Neural progenitor cell (in vitro differentiated cells): Measurements from ENCODE around the gene DPYSL5. TPM values are rescaled to one million over a fixed set of nuclear protein-coding genes. Genes with fewer than 3 reads are reported as not detected.

Experiments used
- DNase-seq: peaks from one replicate; pipeline ENCODE4 v3.0.0-alpha.2; 2016; ENCODE audit warnings: low spot score
- H2AFZ ChIP-seq: fragments of 200-600 bp; sonication (generic); replicated peaks from 2 replicates; pipeline ENCODE4 v1.6.1; 2016; ENCODE audit warnings: antibody characterized with exemption
- H3F3A ChIP-seq: fragments of 200-600 bp; sonication (generic); 2 replicates; pipeline ENCODE4 v1.6.1; 2016; ENCODE audit warnings: antibody characterized with exemption, low read depth
- H3K27ac ChIP-seq: fragments of 200-600 bp; sonication (generic); 2 replicates; pipeline ENCODE4 v1.5.1; 2016; ENCODE audit warnings: mild to moderate bottlenecking
- H3K27me3 ChIP-seq: fragments of 200-600 bp; sonication (generic); 2 replicates; pipeline ENCODE4 v1.6.1; 2016; ENCODE audit warnings: mild to moderate bottlenecking, moderate library complexity
- H3K36me3 ChIP-seq: fragments of 200-600 bp; sonication (generic); 2 replicates; pipeline ENCODE4 v1.5.1; 2016
- H3K4me1 ChIP-seq: fragments of 200-600 bp; sonication (generic); 2 replicates; pipeline ENCODE4 v1.6.1; 2016; ENCODE audit warnings: mixed run types
- H3K4me2 ChIP-seq: fragments of 200-600 bp; sonication (generic); 2 replicates; pipeline ENCODE4 v1.6.1; 2016
- H3K4me3 ChIP-seq: fragments of 200-600 bp; sonication (generic); 2 replicates; pipeline ENCODE4 v1.5.1; 2016
- H3K79me2 ChIP-seq: fragments of 200-600 bp; sonication (generic); 2 replicates; pipeline ENCODE4 v1.6.1; 2016; ENCODE audit warnings: low read depth
- H3K9ac ChIP-seq: fragments of 200-600 bp; sonication (generic); 2 replicates; pipeline ENCODE4 v1.6.1; 2016
- H3K9me3 ChIP-seq: fragments of 200-600 bp; sonication (generic); 2 replicates; pipeline ENCODE4 v1.5.1; 2016; ENCODE audit warnings: low read depth
- H4K20me1 ChIP-seq: fragments of 200-600 bp; sonication (generic); 2 replicates; pipeline ENCODE4 v1.6.1; 2016; ENCODE audit warnings: low read depth
- H3K27ac Mint-ChIP-seq: 3 replicates; pipeline ENCODE4 v1.8.0; 2021; ENCODE audit warnings: mixed read lengths
- H3K27me3 Mint-ChIP-seq: 2 replicates; pipeline ENCODE4 v1.8.0; 2022; ENCODE audit warnings: low read depth, mild to moderate bottlenecking, inconsistent platforms, moderate library complexity, mixed read lengths; ENCODE audit not compliant: insufficient read depth
- H3K36me3 Mint-ChIP-seq: 3 replicates; pipeline ENCODE4 v1.8.0; 2021; ENCODE audit warnings: mixed read lengths
- H3K4me1 Mint-ChIP-seq: 3 replicates; pipeline ENCODE4 v1.8.0; 2021; ENCODE audit warnings: mixed read lengths
- H3K4me3 Mint-ChIP-seq: 3 replicates; pipeline ENCODE4 v1.8.0; 2021; ENCODE audit warnings: mild to moderate bottlenecking, moderate library complexity, mixed read lengths
- H3K9me3 Mint-ChIP-seq: 3 replicates; pipeline ENCODE4 v1.8.0; 2020; ENCODE audit warnings: mixed read lengths
- EZH2 ChIP-seq: fragments of 200-600 bp; sonication (generic); IDR thresholded peaks from 2 replicates; pipeline ENCODE4 v1.6.1; 2017; ENCODE audit warnings: antibody characterized with exemption, mild to moderate bottlenecking, moderate library complexity
- EZH2phosphoT487 ChIP-seq: fragments of 200-600 bp; sonication (generic); IDR thresholded peaks from 2 replicates; pipeline ENCODE4 v1.6.1; 2017; ENCODE audit warnings: antibody characterized with exemption
- total RNA-seq: library from RNA; depleted of rRNA; stranded (reverse); fragments of >200 nt; gene quantifications from 2 replicates; pipeline ENCODE4 v1.2.3, GENCODE V29; 2015; ENCODE audit warnings: low replicate concordance
- TF ChIP-seq, protein P1 (sequence below): fragments of 200-600 bp; sonication (generic); IDR thresholded peaks from 2 replicates; pipeline ENCODE4 v1.5.1; 2017; ENCODE audit warnings: antibody characterized with exemption, mild to moderate bottlenecking

DPYSL5 gene
- total RNA-seq, 1 donor from 2014 or later: 46.3 TPM

DNA sequence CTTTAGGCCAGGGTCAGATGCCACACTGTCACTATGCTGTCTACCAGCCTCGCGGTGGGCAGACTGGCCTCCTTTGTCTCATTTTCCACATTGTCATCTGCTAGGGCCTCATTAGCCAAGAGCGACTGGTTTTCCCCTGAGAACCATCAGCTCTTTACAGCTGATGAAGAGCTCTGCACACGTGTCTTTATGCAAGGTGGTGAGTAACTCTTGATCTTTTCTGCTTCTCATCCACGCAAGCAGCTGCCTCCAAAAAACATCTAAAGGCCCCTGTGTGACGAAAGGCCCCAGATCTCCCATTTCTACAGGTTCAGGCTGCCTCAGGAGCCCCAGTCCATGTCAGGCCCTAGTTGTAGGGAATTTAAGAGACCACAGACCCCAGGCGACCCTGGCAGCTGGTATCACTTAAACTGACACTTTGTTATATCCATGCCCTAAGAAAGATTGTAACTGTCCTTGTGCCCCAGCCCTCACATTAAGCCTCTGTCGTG is 52.9 kb downstream of the DPYSL5 start:
- Mint-ChIP-seq H3K27ac (peak overlapping the region; percentile 83), H3K4me1 (peaks cover 34% of the 10 kb centered on the region), H3K36me3 (peaks cover 40% of the 10 kb centered on the region), H3K9me3 (peaks cover 6% of the 10 kb centered on the region), H3K27me3 (no peaks in the 10 kb centered on the region), H3K4me3 (peak overlapping the region; percentile 28)
- H3K27me3 ChIP-seq: no peaks in the 10 kb centered on the region
- H3K9me3 ChIP-seq: no peaks in the 10 kb centered on the region
- no peak overlapping the region for H3K4me3 ChIP-seq
- no peak overlapping the region for H3K9ac ChIP-seq
- H3K79me2 ChIP-seq: peaks cover 43% of the 10 kb centered on the region
- H3K27ac ChIP-seq: peak overlapping the region; percentile 0
- peak; percentile 16 for DNase-seq
- H3K36me3 ChIP-seq: no peaks in the 10 kb centered on the region
- peaks cover 24% of the 10 kb centered on the region for H3K4me1 ChIP-seq
- H4K20me1 ChIP-seq: peaks cover 100% of the 10 kb centered on the region
- H3K4me2 ChIP-seq: peak overlapping the region; percentile 43
- no peak for TF ChIP-seq EZH2phosphoT487
- H3F3A ChIP-seq: peaks cover 23% of the 10 kb centered on the region
- no peak overlapping the region for H2AFZ ChIP-seq

DNA sequence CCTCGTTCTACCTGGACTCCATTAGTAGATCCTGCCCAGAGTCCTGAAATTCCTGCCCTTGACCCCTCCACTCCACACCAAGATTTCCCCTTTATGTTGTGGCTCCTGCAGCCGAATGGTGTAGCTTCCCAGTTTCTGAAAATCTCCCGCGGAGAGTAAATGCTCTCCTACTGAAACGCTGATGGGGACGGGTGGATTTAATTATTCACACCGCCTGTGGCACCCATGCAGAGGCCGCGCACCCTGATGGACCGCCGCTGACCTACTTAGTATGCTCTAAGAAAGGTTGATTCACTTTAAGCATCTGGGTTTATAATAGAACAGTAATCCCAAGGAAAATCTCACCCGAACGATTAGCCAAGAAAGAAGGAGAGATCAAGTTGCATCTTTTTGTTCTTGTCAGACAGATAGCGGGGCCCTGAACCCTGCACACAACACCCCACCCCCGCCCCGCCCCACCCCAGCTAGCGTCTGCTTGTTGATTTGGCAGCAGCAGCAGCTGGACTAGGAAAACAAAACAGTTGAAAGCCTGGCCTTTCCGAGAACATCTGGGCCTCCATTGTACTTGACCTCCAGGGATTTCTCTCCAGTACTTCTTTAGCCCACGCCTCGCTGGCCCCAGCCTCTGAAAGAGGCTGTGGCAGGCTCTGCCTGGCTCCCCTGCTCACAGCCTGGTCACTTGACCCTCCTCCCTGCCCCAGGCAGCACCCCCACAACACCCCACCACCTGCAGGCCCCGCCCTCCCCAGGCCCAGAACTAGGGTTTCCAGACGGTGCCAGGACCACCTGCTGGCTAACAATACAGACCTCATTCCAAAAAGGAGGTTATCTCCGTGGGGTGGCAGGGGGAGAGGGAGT is 53.6 kb downstream of the DPYSL5 start:
- H3K4me3 ChIP-seq: no peak overlapping the region
- H3K27me3 ChIP-seq: no peaks in the 10 kb centered on the region
- peaks cover 23% of the 10 kb centered on the region for H3F3A ChIP-seq
- H3K4me3 Mint-ChIP-seq: peak overlapping the region; percentile 28
- H4K20me1 ChIP-seq: peaks cover 97% of the 10 kb centered on the region
- H3K27me3 Mint-ChIP-seq: no peaks in the 10 kb centered on the region
- peak overlapping the region; percentile 43 for H3K4me2 ChIP-seq
- H3K36me3 ChIP-seq: no peaks in the 10 kb centered on the region
- peaks cover 34% of the 10 kb centered on the region for H3K4me1 Mint-ChIP-seq
- H3K9me3 ChIP-seq: no peaks in the 10 kb centered on the region
- peak overlapping the region; percentile 0 for H3K27ac ChIP-seq
- peak overlapping the region; percentile 83 for H3K27ac Mint-ChIP-seq
- TF ChIP-seq, protein P1, sequence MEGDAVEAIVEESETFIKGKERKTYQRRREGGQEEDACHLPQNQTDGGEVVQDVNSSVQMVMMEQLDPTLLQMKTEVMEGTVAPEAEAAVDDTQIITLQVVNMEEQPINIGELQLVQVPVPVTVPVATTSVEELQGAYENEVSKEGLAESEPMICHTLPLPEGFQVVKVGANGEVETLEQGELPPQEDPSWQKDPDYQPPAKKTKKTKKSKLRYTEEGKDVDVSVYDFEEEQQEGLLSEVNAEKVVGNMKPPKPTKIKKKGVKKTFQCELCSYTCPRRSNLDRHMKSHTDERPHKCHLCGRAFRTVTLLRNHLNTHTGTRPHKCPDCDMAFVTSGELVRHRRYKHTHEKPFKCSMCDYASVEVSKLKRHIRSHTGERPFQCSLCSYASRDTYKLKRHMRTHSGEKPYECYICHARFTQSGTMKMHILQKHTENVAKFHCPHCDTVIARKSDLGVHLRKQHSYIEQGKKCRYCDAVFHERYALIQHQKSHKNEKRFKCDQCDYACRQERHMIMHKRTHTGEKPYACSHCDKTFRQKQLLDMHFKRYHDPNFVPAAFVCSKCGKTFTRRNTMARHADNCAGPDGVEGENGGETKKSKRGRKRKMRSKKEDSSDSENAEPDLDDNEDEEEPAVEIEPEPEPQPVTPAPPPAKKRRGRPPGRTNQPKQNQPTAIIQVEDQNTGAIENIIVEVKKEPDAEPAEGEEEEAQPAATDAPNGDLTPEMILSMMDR: no peak
- TF ChIP-seq EZH2 (no peak), EZH2phosphoT487 (no peak)
- H3K4me1 ChIP-seq: peaks cover 24% of the 10 kb centered on the region
- H3K79me2 ChIP-seq: peaks cover 36% of the 10 kb centered on the region
- H2AFZ ChIP-seq: no peak overlapping the region
- peaks cover 40% of the 10 kb centered on the region for H3K36me3 Mint-ChIP-seq
- H3K9ac ChIP-seq: no peak overlapping the region
- peaks cover 4% of the 10 kb centered on the region for H3K9me3 Mint-ChIP-seq
- DNase-seq: peak; percentile 58

DNA sequence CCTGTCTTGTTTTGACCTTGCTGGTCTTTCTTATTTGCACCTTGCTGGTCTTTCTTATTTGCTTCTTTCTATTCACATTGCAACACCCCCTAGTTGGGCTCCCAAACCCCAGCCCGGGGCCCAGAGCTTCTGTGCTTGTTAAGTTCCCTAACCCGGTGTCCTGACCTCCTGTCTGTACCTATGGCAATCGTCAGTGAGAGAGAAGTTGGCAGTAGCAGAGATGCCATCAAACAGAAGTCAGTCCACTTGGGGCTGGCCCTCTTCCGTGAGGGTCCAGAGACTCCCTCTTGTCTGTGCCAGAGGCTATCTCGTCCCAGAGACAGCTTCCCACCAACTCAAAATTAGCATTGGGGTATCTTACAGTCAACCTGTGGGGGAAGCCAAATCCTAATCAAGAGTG is 55.7 kb downstream of the DPYSL5 start:
- no peak overlapping the region for H3K4me2 ChIP-seq
- H3K4me3 ChIP-seq: no peak overlapping the region
- peaks cover 23% of the 10 kb centered on the region for H3F3A ChIP-seq
- no peaks in the 10 kb centered on the region for H3K9me3 ChIP-seq
- H4K20me1 ChIP-seq: peaks cover 89% of the 10 kb centered on the region
- H3K36me3 ChIP-seq: no peaks in the 10 kb centered on the region
- H3K4me1 ChIP-seq: peaks cover 30% of the 10 kb centered on the region
- Mint-ChIP-seq H3K4me3 (no peak overlapping the region), H3K27ac (no peak overlapping the region), H3K36me3 (peaks cover 40% of the 10 kb centered on the region), H3K9me3 (no peaks in the 10 kb centered on the region), H3K27me3 (peaks cover 3% of the 10 kb centered on the region), H3K4me1 (peaks cover 36% of the 10 kb centered on the region)
- no peaks in the 10 kb centered on the region for H3K27me3 ChIP-seq
- no peak overlapping the region for H3K9ac ChIP-seq
- peaks cover 20% of the 10 kb centered on the region for H3K79me2 ChIP-seq
- DNase-seq: no peak
- H3K27ac ChIP-seq: no peak overlapping the region
- TF ChIP-seq, protein P1: no peak
- no peak for TF ChIP-seq EZH2
- TF ChIP-seq EZH2phosphoT487: no peak
- H2AFZ ChIP-seq: no peak overlapping the region

DNA sequence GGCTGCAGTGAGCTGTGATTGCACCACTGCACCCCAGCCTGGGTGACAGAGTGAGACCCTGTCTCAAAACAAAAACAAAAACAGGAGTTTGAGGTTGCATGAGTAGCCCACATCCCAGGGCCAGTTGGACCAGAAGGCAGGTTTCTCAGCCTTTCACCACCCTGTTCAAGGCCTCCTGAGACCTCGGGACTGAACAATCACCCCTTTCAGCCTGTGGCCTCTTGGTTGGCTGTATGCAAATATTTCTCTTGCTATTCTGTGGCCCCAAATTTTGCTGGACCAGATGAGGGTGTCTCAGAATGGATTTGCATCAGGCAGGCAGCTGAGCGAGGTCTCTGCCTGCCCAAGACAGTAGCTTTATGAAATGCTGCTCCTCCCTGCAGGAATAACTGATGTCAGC is 56.9 kb downstream of the DPYSL5 start:
- H3K27me3 Mint-ChIP-seq: peaks cover 3% of the 10 kb centered on the region
- no peak for DNase-seq
- peaks cover 6% of the 10 kb centered on the region for H3K9me3 Mint-ChIP-seq
- no peak overlapping the region for H3K4me3 ChIP-seq
- H3K27me3 ChIP-seq: no peaks in the 10 kb centered on the region
- peaks cover 31% of the 10 kb centered on the region for H3K79me2 ChIP-seq
- no peak for TF ChIP-seq EZH2
- peaks cover 36% of the 10 kb centered on the region for H3K4me1 Mint-ChIP-seq
- H3K36me3 Mint-ChIP-seq: peaks cover 48% of the 10 kb centered on the region
- H4K20me1 ChIP-seq: peaks cover 78% of the 10 kb centered on the region
- no peak overlapping the region for H3K4me2 ChIP-seq
- H3K9ac ChIP-seq: no peak overlapping the region
- no peak overlapping the region for H2AFZ ChIP-seq
- peaks cover 22% of the 10 kb centered on the region for H3F3A ChIP-seq
- peaks cover 4% of the 10 kb centered on the region for H3K36me3 ChIP-seq
- H3K9me3 ChIP-seq: peaks cover 1% of the 10 kb centered on the region
- H3K4me3 Mint-ChIP-seq: no peak overlapping the region
- no peak overlapping the region for H3K27ac Mint-ChIP-seq
- no peak overlapping the region for H3K27ac ChIP-seq
- peaks cover 30% of the 10 kb centered on the region for H3K4me1 ChIP-seq
